ENCODE results near the gene PUS7. TPM values are rescaled to one million over a fixed set of nuclear protein-coding genes. Genes with fewer than 3 reads are reported as not detected.
A peak's percentile ranks its signal among the peaks of the same experiment; 100 is the strongest.
"Not testable (repeated sequence)": the region's sequence is repeated elsewhere in the genome, so short reads cannot be mapped to it uniquely, and the experiment has no call there.

Gene PUS7
- total RNA-seq, 2 donors from 2014 or later = 16.3 to 34.3 TPM

DNA sequence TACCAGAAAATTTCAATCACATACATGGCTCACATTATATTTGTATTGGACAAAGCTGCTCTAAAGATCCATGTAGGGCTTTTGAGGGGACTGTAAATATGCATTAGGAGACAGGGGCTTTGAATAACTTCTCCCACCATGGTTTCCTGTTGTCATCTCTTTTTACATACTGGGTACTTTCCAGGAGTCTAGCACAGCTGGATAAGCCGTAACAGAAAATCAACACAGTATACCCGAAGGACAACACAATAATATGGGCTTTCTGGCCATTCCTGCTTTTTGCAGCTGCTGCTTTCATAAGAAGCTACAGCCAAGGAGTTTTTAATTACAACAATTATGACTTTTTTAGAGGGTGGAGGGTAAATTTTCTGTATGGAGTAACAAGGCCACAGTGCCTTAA, 70.0 kb downstream of the PUS7 start:
- no peak overlapping the region for H3K27ac Mint-ChIP-seq
- H3K9me3 Mint-ChIP-seq = no peaks in the 10 kb centered on the region

DNA sequence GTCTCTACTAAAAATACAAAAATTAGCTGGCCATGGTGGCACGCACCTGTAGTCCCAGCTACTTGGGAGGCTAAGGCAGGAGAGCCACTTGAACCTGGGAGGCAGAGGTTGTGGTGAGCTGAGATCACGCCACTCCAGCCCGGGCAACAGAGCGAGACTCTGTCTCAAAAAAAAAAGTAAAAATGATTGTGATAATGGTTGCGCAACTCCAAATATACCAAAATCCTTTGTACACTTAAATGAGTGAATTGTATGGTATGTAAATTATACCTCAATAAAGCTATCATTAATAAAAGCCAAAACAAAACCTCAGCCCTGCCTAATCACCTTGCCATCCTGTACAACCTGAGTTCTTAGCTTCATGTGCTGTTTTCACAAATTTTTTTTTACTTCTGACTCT, 71.2 kb downstream of the PUS7 start:
- not testable (repeated sequence) for H3K4me3 Mint-ChIP-seq; DNase-seq (ENCODE audit: low spot score); H3K4me1 Mint-ChIP-seq (ENCODE audit: low read depth in 2 of 2); H3K9me3 Mint-ChIP-seq; ATAC-seq; H3K36me3 Mint-ChIP-seq; H3K27ac Mint-ChIP-seq; H3K27me3 Mint-ChIP-seq

More for the DNA sequence above, 70.0 kb downstream of the PUS7 start:
- Mint-ChIP-seq H3K4me1 (ENCODE audit: low read depth in 2 of 2) (peaks cover 0 to 6% of the 10 kb centered on the region in 2 donors), H3K27me3 (no peaks in the 10 kb centered on the region), H3K36me3 (no peaks in the 10 kb centered on the region), H3K4me3 (no peak overlapping the region)
- ATAC-seq = no peak
- DNase-seq (ENCODE audit: low spot score) = no peak

DNA sequence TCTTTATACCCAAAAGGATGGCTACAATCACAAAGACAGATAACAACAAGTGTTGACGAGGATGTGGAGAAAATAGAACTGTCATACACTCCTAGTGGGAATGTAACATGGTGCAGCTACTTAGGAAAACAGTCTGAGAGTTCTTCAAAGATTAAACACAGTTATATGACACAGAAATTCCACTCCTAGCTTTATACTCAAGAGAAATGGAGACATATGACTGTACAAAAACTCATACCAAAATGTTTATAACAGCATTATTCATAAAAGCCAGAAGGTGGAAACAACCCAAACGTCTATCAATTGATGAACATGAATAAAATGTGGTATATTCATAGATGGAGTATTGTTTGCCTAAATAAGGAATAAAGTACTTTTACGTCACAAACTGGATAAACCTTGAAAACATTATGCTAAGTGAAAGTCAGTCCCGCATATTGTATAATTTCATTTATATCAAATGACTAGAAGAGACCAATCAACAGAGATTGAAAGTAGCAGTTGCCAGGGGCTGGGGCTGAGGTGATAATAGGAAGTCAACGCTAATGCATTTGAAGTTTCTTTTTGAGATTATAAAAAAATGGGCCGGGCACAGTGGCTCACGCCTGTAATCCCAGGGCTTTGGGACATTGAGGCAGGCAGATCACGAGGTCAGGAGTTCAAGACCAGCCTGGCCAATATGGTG, 71.8 kb downstream of the PUS7 start:
- H3K27me3 Mint-ChIP-seq = no peaks in the 10 kb centered on the region
- ATAC-seq = no peak
- no peak for DNase-seq (ENCODE audit: low spot score)
- peaks cover 0 to 6% of the 10 kb centered on the region in 2 donors for H3K4me1 Mint-ChIP-seq (ENCODE audit: low read depth in 2 of 2)
- H3K4me3 Mint-ChIP-seq = no peak overlapping the region
- H3K27ac Mint-ChIP-seq = no peak overlapping the region
- H3K36me3 Mint-ChIP-seq = no peaks in the 10 kb centered on the region
- no peaks in the 10 kb centered on the region for H3K9me3 Mint-ChIP-seq

DNA sequence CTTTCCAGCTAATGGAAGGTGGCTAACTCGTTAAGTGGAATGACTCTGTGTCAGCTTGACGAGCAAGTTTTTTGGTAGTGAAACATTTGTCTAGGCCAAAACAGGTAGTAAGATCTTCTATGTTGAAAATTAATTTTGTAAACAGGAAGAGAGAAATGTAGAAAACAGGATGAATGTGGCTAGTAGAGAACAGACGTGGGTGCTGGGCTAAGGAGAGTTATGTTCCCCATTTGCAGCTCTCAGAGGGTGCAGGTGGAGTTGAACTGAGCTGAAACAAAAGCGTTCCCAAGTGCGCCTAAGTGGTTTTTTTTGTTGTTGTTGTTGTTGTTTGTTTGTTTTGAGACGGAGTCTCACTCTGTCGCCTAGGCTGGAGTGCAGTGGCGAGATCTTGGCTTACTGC, 73.9 kb downstream of the PUS7 start:
- no peaks in the 10 kb centered on the region for H3K27me3 Mint-ChIP-seq
- ATAC-seq (no peak), DNase-seq (ENCODE audit: low spot score) (no peak)
- H3K9me3 Mint-ChIP-seq = no peaks in the 10 kb centered on the region
- no peak overlapping the region for H3K27ac Mint-ChIP-seq
- H3K36me3 Mint-ChIP-seq = no peaks in the 10 kb centered on the region
- H3K4me3 Mint-ChIP-seq = no peak overlapping the region
- H3K4me1 Mint-ChIP-seq (ENCODE audit: low read depth in 2 of 2) = peaks cover 5 to 6% of the 10 kb centered on the region in 2 donors

- H3K9me3 Mint-ChIP-seq = no peaks in the 10 kb centered on the region
- H3K4me3 Mint-ChIP-seq = no peak overlapping the region
- no peaks in the 10 kb centered on the region for H3K36me3 Mint-ChIP-seq
- H3K4me1 Mint-ChIP-seq (ENCODE audit: low read depth in 2 of 2) = peaks cover 5 to 6% of the 10 kb centered on the region in 2 donors
- H3K27ac Mint-ChIP-seq = no peak overlapping the region
- H3K27me3 Mint-ChIP-seq = no peaks in the 10 kb centered on the region
- ATAC-seq (no peak), DNase-seq (ENCODE audit: low spot score) (no peak)
Observed at GRCh38 chr7:105444342-105444987, 77.6 kb downstream of the PUS7 start.

GRCh38 chr7:105442214-105442613, 79.9 kb downstream of the PUS7 start:
- not testable (repeated sequence) for DNase-seq (ENCODE audit: low spot score); H3K4me1 Mint-ChIP-seq (ENCODE audit: low read depth in 2 of 2); H3K36me3 Mint-ChIP-seq; H3K27ac Mint-ChIP-seq; ATAC-seq; H3K4me3 Mint-ChIP-seq; H3K27me3 Mint-ChIP-seq; H3K9me3 Mint-ChIP-seq

DNA sequence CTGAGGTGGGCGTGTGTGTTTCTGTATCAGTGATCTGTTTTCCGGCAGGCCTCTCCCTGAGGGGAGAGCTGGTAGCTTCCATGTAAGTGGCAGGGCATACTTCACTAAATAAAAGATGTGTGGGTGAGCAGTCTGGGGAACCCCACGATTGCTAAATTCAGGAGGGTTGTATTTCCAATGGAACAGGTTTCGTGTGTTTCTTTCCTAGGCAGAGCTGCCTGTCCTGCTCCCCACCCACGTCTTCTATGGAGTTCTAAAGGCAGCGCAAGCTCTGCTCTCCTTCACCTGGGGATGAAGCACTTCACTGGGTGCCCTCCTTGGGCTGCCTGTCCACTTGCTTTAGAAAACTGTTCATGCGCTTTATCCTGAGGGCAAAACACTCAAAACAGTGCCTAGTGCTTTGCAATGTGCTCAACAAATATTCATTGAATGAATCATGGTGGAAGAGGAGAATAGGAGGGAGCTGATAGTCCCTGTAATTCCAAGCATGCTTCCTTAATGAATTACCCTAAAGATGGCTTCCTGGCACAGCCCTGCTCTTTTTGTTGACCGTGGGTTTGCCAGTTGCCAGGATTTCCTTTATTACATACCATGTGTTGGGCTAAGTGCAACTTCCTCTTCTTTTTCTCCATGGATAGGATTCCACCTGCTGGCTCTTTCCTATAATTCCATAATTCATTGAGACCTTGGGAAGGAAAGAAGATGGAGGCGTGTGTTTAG, 82.7 kb downstream of the PUS7 start:
- H3K4me3 Mint-ChIP-seq = no peak overlapping the region
- no peaks in the 10 kb centered on the region for H3K27me3 Mint-ChIP-seq
- no peak overlapping the region for H3K27ac Mint-ChIP-seq
- H3K9me3 Mint-ChIP-seq = no peaks in the 10 kb centered on the region
- H3K36me3 Mint-ChIP-seq = no peaks in the 10 kb centered on the region
- DNase-seq (ENCODE audit: low spot score) (no peak), ATAC-seq (no peak)
- H3K4me1 Mint-ChIP-seq (ENCODE audit: low read depth in 2 of 2) = peaks cover 0 to 7% of the 10 kb centered on the region in 2 donors

GRCh38 chr7:105438847-105439173, 83.3 kb downstream of the PUS7 start:
- DNase-seq (ENCODE audit: low spot score) (no peak), ATAC-seq (no peak)
- H3K4me3 Mint-ChIP-seq = no peak overlapping the region
- peaks cover 0 to 6% of the 10 kb centered on the region in 2 donors for H3K4me1 Mint-ChIP-seq (ENCODE audit: low read depth in 2 of 2)
- no peaks in the 10 kb centered on the region for H3K36me3 Mint-ChIP-seq
- no peaks in the 10 kb centered on the region for H3K9me3 Mint-ChIP-seq
- no peak overlapping the region for H3K27ac Mint-ChIP-seq
- no peaks in the 10 kb centered on the region for H3K27me3 Mint-ChIP-seq

- Mint-ChIP-seq H3K4me3 (no peak overlapping the region), H3K4me1 (ENCODE audit: low read depth in 2 of 2) (peaks cover 0 to 6% of the 10 kb centered on the region in 2 donors), H3K27ac (no peak overlapping the region), H3K36me3 (no peaks in the 10 kb centered on the region), H3K9me3 (no peaks in the 10 kb centered on the region), H3K27me3 (no peaks in the 10 kb centered on the region)
- no peak for DNase-seq (ENCODE audit: low spot score)
- no peak for ATAC-seq
Observed at GRCh38 chr7:105438254-105438653, 83.8 kb downstream of the PUS7 start.

DNA sequence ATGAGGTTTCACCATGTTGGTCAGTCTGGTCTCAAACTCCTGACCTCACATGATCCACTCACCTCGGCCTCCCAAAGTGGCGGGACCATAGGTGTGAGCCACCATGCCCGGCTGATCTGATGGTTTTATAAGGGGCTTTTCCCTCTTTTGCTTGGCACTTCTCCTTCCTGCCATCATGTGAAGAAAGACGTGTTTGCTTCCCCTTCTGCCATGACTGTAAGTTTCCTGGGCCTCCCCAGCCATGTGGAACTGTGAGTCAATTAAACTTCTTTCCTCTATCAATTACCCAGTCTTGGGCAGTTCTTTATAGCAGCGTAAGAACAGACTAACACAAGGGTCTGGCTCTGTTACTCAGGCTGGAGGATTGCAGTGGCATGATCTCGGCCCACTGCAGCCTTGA, 84.7 kb downstream of the PUS7 start:
- not testable (repeated sequence) for H3K36me3 Mint-ChIP-seq; H3K4me1 Mint-ChIP-seq (ENCODE audit: low read depth in 2 of 2); H3K4me3 Mint-ChIP-seq; H3K27ac Mint-ChIP-seq; ATAC-seq; H3K27me3 Mint-ChIP-seq; DNase-seq (ENCODE audit: low spot score); H3K9me3 Mint-ChIP-seq

DNA sequence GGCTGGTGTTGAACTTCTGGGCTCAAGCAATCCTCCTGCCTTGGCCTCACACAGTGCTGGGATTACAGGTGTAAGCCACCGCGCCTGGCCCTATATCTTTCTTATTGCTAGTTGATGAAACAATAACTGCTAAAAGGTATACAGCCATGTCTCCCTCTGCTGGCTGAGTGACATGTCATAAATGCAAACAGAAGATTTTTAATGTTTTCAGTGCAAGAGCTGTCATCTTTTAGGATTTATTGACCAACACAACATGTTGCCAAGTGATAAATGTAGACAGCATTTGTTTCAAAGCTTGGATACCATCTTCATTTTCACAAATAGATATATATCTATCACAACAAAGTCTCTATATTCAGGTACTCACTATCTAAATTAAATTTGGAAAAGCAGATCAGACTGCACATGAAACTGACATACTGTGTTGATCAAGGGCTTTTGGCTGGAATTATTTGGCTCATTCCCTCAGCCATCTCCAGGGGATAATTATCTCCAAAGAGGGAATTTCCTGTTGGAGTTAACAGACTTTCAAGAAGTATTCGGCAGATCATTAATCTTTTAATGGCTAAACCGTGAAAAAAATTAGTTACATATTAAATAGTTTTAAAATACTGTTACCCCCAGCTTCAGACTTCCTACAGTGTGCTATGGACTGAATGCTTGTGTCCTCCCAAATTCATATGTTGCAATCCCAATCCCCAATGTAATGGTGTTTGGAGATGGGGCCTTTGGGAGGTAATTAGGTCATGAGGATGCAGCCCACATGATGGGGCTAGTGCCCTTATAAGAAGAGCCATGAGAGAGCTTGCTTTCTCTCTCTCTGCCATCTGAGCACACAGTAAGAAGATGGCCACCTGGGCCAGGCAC, 92.1 kb downstream of the PUS7 start:
- no peak for DNase-seq (ENCODE audit: low spot score)
- H3K9me3 Mint-ChIP-seq = no peaks in the 10 kb centered on the region
- no peak for ATAC-seq
- no peaks in the 10 kb centered on the region for H3K36me3 Mint-ChIP-seq
- no peak overlapping the region for H3K4me3 Mint-ChIP-seq
- no peaks in the 10 kb centered on the region for H3K4me1 Mint-ChIP-seq (ENCODE audit: low read depth in 2 of 2)
- H3K27me3 Mint-ChIP-seq = no peaks in the 10 kb centered on the region
- no peak overlapping the region for H3K27ac Mint-ChIP-seq

DNA sequence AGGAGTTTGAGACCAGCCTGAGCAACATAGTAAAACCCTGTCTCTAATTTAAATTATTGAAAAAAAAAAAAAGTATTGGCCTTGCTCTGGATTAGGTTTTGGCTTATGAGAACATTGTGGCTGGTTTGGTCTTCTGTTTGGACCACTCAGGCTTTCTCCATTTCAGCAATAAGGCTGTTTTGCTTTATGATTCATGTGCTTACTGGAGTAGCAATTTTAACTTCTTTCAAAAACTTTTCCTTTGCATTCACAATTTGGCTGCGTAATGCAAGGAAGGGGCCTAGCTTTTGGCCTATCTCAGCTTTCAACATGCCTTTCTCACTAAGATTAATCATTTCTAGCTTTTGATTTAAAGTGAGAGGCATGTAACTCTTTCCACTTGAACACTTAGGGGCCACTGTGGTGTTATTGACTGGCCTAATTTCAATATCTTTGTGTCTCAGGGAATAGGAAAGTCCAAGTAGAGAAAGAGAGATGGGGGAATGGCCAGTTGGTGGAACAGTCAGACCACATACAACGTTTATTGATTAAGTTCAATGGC, 95.4 kb downstream of the PUS7 start:
- no peak overlapping the region for H3K4me3 Mint-ChIP-seq
- no peak overlapping the region for H3K27ac Mint-ChIP-seq
- peak in 1 of 2 donors; percentile 27 for ATAC-seq
- no peaks in the 10 kb centered on the region for H3K27me3 Mint-ChIP-seq
- no peaks in the 10 kb centered on the region for H3K4me1 Mint-ChIP-seq (ENCODE audit: low read depth in 2 of 2)
- no peaks in the 10 kb centered on the region for H3K36me3 Mint-ChIP-seq
- DNase-seq (ENCODE audit: low spot score) = no peak
- no peaks in the 10 kb centered on the region for H3K9me3 Mint-ChIP-seq

- H3K9me3 Mint-ChIP-seq = no peaks in the 10 kb centered on the region
- ATAC-seq = no peak
- no peak overlapping the region for H3K4me3 Mint-ChIP-seq
- no peaks in the 10 kb centered on the region for H3K27me3 Mint-ChIP-seq
- no peaks in the 10 kb centered on the region for H3K36me3 Mint-ChIP-seq
- DNase-seq (ENCODE audit: low spot score) = no peak
- no peaks in the 10 kb centered on the region for H3K4me1 Mint-ChIP-seq (ENCODE audit: low read depth in 2 of 2)
- no peak overlapping the region for H3K27ac Mint-ChIP-seq
Observed at GRCh38 chr7:105423987-105424386, 98.1 kb downstream of the PUS7 start.

All from natural killer cell treated with Interleukin-12 subunit alpha and Interleukin-12 subunit beta and Interleukin-15 and Interleukin-18, amount 100 ng/mL, for 72 hours (primary cell).